ENCODE measurements around the gene KLHL30. TPM values are rescaled to one million over a fixed set of nuclear protein-coding genes. Genes with fewer than 3 reads are reported as not detected.
A peak's percentile ranks its signal among the peaks of the same experiment; 100 is the strongest.

KLHL30 gene
- total RNA-seq, 1 donor from 2014 or later: 2.4 TPM

- H3K27me3 ChIP-seq (ENCODE audit: control insufficient read depth, insufficient read depth, low read length): peaks cover 4% of the 10 kb centered on the region
- TF ChIP-seq CTCF (IDR thresholded peaks at IDR 0.05; ENCODE audit: insufficient read depth, low read length, poor library complexity, severe bottlenecking): no peak
- H3K4me3 ChIP-seq (ENCODE audit: low read depth, low read length): no peak overlapping the region
- no peaks in the 10 kb centered on the region for H3K36me3 ChIP-seq (ENCODE audit: control insufficient read depth, insufficient read depth, low read length)
- no peak for DNase-seq (ENCODE audit: low read depth)
These were observed 12.1 kb upstream of the KLHL30 start for GRCh38 chr2:238126338-238126737.

DNA sequence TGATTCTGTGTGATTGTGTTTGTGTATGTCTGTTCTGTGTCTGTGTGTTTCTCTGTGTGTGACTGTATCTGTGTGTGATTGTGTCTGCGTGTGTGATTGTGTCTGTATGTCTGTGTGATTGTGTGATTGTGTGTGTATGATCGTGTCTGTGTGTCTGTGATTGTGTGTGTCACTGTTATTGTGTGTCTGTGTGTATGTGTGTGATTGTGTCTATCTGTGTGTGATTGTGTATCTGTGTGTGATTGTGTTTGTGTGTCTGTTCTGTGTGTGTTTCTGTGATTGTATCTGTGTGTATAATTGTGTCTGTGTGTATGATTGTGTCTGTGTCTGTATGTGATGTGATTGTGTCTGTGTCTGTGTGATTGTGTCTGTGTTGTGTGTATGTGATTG is 11.7 kb upstream of the KLHL30 start:
- TF ChIP-seq CTCF (IDR thresholded peaks at IDR 0.05; ENCODE audit: insufficient read depth, low read length, poor library complexity, severe bottlenecking): no peak
- Histone ChIP-seq H3K36me3 (ENCODE audit: control insufficient read depth, insufficient read depth, low read length) (no peaks in the 10 kb centered on the region), H3K27me3 (ENCODE audit: control insufficient read depth, insufficient read depth, low read length) (peaks cover 4% of the 10 kb centered on the region), H3K4me3 (ENCODE audit: low read depth, low read length) (no peak overlapping the region)
- no peak for DNase-seq (ENCODE audit: low read depth)

DNA sequence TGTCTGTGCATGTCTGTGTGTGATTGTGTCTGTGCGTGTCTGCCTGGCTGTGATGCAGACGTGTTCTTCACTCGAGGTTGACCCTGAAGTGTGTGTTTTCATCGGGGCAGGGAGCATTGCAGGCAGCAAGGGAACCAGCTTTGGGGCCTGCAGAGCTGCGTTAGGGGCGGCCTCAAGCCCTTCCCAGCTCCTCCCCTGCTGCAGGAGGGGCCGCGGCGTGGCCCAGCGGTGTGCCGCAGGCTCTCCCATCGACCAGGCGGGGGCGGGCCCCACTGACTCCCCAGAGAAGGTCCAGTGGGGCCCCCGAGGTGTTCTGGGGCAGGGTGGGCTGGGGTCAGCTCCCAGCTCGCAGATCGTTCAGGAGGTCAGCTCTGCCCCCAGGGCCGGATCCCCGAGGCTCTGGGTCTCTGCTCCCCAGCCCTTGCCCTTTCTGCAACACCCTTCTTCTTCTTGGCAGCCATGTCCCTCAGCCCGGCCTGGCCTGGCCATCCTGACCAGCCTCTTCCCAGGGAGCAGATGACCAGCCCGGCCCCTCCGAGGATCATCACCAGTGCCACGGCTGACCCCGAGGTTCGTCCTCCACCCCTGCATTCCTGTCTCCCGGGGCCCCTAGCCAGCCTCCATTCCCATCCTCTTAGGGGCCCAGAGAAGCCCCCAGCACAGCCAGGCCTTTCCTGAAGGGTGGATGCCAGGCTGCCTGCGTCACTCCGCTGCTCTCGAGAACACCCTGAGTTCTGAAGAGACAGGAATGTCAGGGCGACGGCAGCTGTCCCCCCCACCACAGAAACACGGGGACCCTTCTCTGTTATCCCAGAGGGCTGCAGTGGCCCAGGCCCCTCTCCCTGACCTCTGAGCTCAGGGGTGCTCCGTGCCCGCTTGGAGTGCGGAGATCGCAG is 11.1 kb upstream of the KLHL30 start:
- H3K4me3 ChIP-seq (ENCODE audit: low read depth, low read length): no peak overlapping the region
- peak; percentile 35 for TF ChIP-seq CTCF (IDR thresholded peaks at IDR 0.05; ENCODE audit: insufficient read depth, low read length, poor library complexity, severe bottlenecking)
- DNase-seq (ENCODE audit: low read depth): no peak

DNA sequence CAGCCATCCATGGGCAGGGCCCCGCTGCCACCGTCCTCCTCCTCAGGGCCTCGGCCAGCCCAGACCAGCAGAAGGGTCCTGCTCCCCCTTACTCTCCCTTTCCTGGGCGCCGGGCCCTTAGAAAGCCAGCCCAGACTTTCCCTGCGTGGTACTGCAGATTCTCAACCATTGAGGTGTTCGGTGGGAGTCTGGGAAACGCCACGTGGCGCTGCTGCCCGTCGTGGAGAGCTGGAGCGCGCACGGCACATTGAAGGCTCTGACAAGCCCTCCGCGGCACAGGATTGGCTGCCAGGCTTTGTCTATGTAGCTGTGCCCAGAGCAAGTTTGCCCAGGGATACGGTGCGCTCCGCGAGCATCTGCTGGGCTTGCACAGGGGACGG is 10.4 kb upstream of the KLHL30 start:
- TF ChIP-seq CTCF (IDR thresholded peaks at IDR 0.05; ENCODE audit: insufficient read depth, low read length, poor library complexity, severe bottlenecking): no peak
- DNase-seq (ENCODE audit: low read depth): no peak
- Histone ChIP-seq H3K4me3 (ENCODE audit: low read depth, low read length) (no peak overlapping the region), H3K36me3 (ENCODE audit: control insufficient read depth, insufficient read depth, low read length) (no peaks in the 10 kb centered on the region), H3K27me3 (ENCODE audit: control insufficient read depth, insufficient read depth, low read length) (peaks cover under 1% of the 10 kb centered on the region)

More for the DNA sequence above, 11.1 kb upstream of the KLHL30 start:
- H3K27me3 ChIP-seq (ENCODE audit: control insufficient read depth, insufficient read depth, low read length): peaks cover 4% of the 10 kb centered on the region
- no peaks in the 10 kb centered on the region for H3K36me3 ChIP-seq (ENCODE audit: control insufficient read depth, insufficient read depth, low read length)

GRCh38 chr2:238128534-238129001 is 9.9 kb upstream of the KLHL30 start:
- Histone ChIP-seq H3K36me3 (ENCODE audit: control insufficient read depth, insufficient read depth, low read length) (no peaks in the 10 kb centered on the region), H3K27me3 (ENCODE audit: control insufficient read depth, insufficient read depth, low read length) (no peaks in the 10 kb centered on the region), H3K4me3 (ENCODE audit: low read depth, low read length) (no peak overlapping the region)
- DNase-seq (ENCODE audit: low read depth): no peak
- TF ChIP-seq CTCF (IDR thresholded peaks at IDR 0.05; ENCODE audit: insufficient read depth, low read length, poor library complexity, severe bottlenecking): no peak

Measured in kidney epithelial cell (primary cell).